Stromal cell of bone marrow (primary cell): ENCODE data around the gene PADI6.

ENCODE experiments used
- DNase-seq: peaks from one replicate; pipeline ENCODE4 v3.0.0-alpha.2; 2012; ENCODE audit warnings: low read depth

The PADI6 gene

DNA sequence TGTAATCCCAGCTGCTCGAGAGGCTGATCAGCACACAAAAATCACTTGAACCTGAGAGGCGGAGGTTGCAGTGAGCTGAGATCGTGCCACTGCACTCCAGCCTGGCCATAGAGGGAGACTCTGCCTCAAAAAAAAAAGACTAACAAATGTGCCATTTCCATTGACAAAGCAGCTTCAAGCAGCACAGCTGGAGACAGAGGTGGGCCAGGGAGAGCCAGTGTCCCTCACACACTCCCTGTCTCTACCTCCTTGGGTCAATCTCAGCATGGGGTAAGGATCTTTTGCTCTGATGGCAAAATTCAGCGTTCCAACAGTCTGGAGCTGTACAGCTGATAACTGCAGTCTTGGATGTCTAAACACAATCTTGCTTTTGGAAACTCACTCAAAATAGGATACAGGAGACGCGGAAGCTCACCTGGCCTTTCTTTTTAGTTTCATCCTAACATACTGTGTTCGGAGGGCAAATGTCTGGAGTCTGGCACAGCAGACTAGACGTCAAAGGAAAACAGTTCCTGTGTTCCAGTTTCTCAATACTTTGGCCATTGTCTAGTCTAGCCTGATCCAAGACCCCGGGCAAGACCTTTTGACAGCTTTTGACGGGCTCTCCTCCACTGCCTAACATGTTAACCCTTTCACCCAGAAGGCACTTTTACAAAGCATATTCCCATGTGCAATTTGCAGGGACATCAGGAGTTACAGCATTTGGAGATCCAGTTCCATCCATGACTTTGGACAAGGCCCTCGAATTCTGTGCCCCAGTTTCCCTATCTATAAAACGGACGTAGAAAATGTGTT, 64.6 kb downstream of the PADI6 start:
- no peak for DNase-seq

DNA sequence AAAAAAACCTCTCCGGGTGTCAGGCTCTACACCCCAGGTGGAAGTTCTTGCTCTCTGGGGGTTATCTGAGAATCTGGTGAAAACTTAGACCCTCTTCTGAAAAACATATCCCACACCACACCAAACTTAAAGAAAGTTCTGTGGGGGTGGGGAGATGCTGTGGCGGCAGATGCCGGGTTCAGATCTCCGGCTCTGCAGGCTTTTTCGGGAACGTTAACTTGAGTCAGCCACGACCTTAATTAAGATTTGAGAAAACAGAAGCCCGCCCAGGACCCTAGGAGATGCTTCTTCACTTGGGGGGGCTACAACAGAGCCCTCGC, 65.2 kb downstream of the PADI6 start:
- no peak for DNase-seq

DNA sequence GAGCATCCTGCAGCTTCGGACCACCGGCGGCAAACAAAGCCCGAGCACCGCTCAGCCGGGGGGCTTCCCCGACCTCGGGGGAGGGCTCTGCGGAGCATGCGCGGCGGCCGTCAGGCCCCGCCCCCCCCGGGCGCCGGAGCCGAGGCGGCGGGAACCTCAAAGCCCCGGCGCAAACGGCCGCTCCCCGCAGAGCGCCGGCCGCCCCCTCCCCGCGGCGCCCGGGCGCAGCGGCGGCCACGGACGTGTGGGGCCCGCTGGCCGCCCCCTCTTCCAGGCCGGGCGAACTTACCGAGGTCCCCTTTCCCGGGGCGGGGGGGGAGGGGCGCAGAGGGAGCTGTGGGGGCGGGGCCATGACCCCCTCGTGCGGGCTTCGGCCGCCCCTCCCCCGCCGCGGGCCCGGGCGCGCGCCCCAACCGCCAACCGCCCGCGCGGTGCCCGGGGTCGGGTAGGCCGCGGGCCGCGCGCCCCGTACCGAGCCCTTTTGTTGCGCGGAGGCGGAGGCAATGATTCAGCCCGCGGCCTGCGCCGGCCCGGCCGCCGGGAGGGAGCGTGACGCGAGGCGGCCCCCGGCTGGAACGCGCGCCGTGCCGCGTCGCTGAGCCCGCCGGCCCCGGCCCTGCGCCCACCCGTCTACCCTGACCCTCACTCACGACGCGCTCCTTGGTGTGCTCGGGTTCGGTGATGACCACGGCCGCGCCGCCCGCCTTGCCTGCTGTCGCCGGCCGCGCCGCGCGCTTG, 65.8 kb downstream of the PADI6 start:
- no peak for DNase-seq

DNA sequence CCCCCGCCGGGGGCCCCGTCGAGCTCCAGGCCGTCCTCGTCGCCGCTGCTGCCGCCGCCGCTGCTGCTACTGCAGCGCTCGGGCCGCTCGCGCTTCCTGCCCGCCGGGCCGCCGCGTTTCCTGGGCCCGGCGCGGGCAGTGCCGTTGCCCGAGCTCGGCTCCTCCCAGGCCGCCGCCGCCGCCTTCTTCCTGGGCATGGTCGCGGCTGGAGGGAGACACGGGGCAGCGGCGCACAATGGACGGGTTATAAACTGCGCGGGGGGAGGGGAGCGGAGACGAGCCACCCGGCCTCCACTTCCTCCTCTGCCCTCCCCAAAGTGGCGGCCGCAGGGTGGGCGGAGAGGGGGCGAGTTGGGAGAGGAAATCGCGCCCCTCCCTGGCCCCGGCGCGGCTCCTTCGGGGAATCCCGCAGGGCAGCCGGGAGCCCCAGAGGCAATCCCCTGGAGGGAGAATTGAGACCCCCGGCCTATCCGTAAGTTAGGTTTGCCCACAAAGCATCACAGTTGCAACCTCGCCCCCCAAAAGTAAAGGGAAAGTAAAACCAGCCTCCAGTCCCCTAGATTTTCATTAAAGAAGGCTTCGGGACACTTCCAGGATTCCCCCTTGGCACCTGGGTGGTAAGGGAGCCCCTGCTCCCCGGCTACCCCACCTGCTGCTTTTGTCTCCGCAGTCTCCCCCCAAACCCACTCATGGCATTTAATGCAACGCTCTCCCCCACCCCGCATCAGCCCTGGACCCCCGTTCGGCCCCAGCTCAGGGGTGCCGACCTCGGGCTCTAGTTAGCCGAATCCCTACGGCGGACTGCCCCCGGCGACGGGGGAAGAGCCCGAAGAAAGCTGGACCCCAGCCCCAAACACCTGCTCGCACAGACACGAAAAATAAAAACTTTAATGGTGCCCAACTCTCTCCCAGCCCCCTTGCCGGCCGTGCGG, 66.6 kb downstream of the PADI6 start:
- no peak for DNase-seq

DNA sequence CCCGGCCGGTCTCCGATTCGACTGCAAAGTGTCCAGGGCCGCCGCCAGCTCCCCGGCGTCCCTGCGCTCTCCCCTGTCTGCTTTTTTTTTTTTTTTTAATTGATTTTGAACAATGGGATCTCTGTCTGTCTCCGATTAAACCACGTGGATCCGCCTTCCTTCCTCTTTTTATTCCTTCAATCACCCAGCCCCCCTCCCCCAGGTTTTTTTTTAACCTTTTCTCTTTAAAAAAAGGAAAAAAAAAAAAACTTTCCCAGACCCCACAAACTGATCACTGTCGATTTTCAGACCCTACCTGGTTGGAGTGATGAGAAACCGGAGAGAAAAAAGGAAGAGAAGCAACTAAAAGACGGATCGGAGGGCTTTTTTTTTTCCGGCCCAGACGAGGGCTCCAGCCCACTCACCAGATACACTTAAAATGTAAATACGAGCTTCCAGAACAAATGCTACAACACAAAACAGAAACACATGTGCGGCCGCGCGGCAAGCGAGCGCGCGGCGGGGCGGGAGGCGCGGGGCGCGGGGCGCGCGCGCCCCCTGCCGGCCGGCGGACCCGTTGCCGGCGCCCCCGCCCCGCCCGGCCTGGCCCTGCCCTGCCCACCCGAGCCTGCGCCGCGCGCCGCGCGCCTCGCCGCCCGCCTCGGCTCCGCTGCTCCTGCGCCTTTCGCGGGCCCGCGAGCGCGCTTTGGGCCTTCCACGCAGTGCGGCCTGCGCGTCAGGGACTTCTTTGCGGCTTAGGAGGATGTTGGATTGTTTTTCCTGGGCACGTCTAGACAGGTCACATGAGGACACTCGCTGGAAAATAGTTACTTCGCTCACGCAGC, 67.5 kb downstream of the PADI6 start, which contains the start of gene RCC2:
Gene RCC2 (minus strand): TSS at position 428 of the 824 bp plus-strand sequence. CDS start 1,163 bp downstream, outside the sequence.
- no peak for DNase-seq

DNA sequence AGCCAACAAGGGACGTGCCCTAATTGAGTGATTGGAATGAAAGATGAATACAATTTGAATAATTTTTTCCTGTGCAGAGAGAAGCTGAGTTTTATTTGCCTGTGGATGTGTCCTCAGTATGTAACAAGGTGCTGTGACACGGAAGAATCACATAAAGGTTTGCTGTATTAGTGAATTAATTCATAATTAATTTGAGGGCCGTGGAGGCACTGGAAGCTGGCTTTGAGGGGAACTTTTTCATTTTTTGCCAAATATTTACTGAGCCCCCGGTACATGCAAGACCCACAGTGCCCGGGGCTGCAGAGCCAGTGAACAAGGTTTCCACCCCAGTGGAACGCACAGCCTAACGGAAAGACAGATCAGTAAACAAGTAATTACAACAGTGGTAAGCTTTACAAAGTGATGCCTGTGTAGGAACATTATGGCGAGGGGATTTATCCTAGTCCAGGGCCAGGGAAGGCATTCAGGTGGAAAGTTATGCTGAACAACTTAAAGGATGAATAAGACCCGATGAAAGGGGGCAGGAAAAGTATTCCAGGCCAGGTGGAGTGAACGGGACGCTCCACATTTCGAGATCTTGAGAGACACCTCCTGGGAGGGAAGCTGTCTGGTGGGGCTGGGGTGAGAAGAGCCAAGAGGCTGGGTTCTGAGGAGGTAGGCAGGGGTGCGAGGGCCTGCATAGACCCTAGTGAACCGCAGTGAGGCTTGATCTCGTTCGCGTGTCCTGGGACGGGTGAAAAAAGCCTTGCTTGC, 68.3 kb downstream of the PADI6 start:
- DNase-seq: no peak

DNA sequence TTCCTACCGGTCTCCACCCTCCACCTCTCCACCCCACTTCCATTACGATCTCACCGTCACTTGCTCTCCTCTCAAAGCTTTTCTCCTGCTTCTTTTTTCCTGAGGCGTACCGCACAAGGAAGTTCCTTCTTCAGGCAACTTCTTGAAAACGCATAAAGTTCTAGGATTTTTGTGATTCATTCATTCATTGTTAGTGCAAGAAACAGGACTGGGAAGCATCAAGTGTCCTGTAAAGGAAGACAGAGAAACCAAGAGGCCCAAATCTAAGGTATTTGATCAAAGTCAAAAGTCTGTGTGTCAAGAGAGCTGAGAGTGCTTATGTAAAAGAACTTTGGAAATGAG, 68.8 kb downstream of the PADI6 start:
- DNase-seq: no peak

DNA sequence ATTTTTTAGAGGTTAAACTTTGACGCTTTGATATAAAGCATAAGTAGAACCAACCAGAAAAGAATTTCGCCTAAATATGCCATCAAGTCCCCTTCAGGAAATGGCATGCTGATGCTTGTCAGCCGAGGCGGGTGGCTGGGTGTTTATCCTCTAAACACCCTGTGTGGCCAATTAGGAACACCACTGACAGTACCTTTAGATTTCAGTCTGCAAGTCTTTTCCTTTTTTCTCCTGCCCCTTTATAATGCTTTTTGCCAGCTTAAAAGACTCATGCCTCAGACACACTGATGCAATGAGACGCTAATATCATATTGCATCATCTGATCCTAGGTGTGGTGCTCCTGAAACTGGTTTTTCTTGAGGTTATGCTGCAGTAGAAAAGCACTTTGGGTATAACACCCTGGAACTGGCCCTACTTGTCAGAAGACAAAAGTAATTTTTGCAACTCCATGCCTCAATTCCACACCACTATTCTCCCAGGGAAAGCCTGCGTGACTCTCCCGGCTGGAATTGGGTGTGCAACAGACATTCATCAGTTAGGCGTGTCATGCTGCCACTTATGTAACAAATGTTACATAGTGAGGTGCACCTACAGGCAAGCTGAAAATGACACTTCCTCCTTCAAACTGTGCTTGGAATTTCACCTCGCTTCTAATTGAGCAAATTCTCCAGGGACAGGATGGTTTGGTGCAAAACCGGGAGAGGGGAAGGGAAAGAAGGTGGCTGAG, 69.4 kb downstream of the PADI6 start:
- no peak for DNase-seq

DNA sequence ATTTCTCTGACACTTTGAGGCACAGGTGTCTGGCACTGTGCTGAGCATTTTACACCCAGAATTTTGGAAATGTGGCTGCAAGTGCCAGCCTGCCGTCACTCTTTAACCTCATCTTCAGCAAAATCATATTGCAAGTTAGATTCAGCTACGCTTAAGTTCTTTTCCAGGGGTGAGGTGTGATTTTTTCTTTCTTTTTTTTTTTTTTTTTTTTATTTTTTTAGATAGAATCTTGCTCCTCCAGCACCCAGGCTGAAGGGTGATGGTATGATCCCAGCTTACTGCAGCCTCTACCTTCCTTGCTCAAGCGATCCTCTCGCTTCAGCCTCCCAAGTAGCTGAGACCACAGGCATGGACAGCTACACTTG, 70.0 kb downstream of the PADI6 start:
- no peak for DNase-seq

DNA sequence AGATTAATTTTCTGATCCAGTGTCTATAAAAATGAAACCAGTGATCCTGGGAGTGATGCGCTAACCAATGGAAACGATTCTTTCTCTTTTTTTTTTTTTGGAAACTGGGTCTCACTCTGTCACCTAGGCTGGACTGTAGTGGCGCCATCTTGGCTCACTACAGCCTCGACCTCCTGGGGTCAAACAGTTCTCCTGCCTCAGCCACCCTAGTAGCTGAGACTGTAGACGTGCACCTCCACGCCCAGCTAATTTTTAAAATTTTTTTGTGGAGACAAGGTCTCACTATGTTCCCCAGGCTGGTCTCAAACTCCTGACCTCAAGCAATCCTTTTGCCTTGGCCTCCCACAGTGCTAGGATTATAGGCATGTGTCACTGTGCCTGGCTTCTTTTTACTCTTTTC, 70.8 kb downstream of the PADI6 start:
- DNase-seq: no peak

DNA sequence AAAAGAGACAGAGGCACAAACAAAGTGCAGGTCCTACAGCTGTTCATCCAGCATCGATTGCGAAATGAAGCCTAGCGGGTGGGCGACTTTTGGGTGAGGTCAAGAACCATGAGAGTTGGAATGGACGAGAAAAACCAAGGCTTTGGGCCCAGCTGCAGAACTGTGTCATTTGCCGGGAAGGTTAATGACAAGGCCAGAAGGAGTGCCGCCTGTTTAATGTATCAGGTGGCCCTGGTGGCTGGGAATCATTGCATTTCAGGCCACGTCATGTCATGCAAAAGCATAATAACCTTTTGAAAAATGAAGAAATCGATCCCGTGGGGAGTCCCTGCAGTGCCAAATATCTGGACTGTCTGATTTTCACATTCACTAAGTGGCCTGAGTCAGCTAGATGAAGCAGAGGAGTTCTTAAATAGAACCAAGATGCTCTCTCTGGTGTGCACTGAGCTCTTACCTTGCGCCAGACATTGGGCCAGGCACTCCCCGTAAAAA, 75.6 kb downstream of the PADI6 start:
- DNase-seq: no peak
